H9 (cell line): ENCODE measurements around the gene RAB5IF. TPM values are rescaled to one million over a fixed set of nuclear protein-coding genes. Genes with fewer than 3 reads are reported as not detected.
A peak's percentile ranks its signal among the peaks of the same experiment; 100 is the strongest.

Source experiments
- DNase-seq: peaks from one replicate; pipeline ENCODE4 v3.0.0-alpha.2; 2017
- H2AFZ ChIP-seq: one replicate; pipeline ENCODE4 v1.6.1; 2013; ENCODE audit warnings: mild to moderate bottlenecking, low read length, control low read depth, moderate library complexity
- H2AK5ac ChIP-seq: 2 replicates; pipeline ENCODE4 v1.6.1; 2013; ENCODE audit warnings: low read length, control low read depth, mixed read lengths; ENCODE audit not compliant: insufficient read length
- H2BK120ac ChIP-seq: one replicate; pipeline ENCODE4 v1.6.1; 2013; ENCODE audit warnings: low read depth, mild to moderate bottlenecking, low read length, control low read depth, inconsistent platforms; ENCODE audit not compliant: poor library complexity, severe bottlenecking
- H2BK12ac ChIP-seq: 2 replicates; pipeline ENCODE4 v1.6.1; 2013; ENCODE audit warnings: low read length, control low read depth, mixed read lengths, low read depth; ENCODE audit not compliant: insufficient read length
- H2BK15ac ChIP-seq: 2 replicates; pipeline ENCODE4 v1.6.1; 2013; ENCODE audit warnings: low read depth, low read length, control low read depth
- H2BK20ac ChIP-seq: one replicate; pipeline ENCODE4 v1.6.1; 2013; ENCODE audit warnings: low read depth, mild to moderate bottlenecking, low read length, control low read depth, inconsistent platforms; ENCODE audit not compliant: poor library complexity, severe bottlenecking
- H2BK5ac ChIP-seq: 2 replicates; pipeline ENCODE4 v1.6.1; 2013; ENCODE audit warnings: low read length, control low read depth, mixed read lengths; ENCODE audit not compliant: insufficient read length
- H3K14ac ChIP-seq: 2 replicates; pipeline ENCODE4 v1.6.1; 2013; ENCODE audit warnings: low read length, control low read depth; ENCODE audit not compliant: insufficient read depth
- H3K18ac ChIP-seq: 2 replicates; pipeline ENCODE4 v1.6.1; 2013; ENCODE audit warnings: low read depth, mild to moderate bottlenecking, mixed read lengths, low read length, control low read depth; ENCODE audit not compliant: insufficient read length
- H3K23ac ChIP-seq: 2 replicates; pipeline ENCODE4 v1.6.1; 2013; ENCODE audit warnings: low read length, control low read depth, mixed read lengths, low read depth; ENCODE audit not compliant: insufficient read length
- H3K23me2 ChIP-seq: 2 replicates; pipeline ENCODE4 v1.6.1; 2013; ENCODE audit warnings: low read depth, mild to moderate bottlenecking, mixed read lengths, low read length, control low read depth; ENCODE audit not compliant: insufficient read length, poor library complexity, severe bottlenecking
- H3K27ac ChIP-seq: 2 replicates; pipeline ENCODE4 v1.5.1; 2013; ENCODE audit warnings: low read length, control low read depth, mixed read lengths, low read depth; ENCODE audit not compliant: insufficient read length
- H3K27me3 ChIP-seq: 2 replicates; pipeline ENCODE4 v1.6.1; 2013; ENCODE audit warnings: low read length, control low read depth, inconsistent platforms; ENCODE audit not compliant: insufficient read depth
- H3K4ac ChIP-seq: 2 replicates; pipeline ENCODE4 v1.6.1; 2013; ENCODE audit warnings: low read depth, mild to moderate bottlenecking, control low read depth, inconsistent platforms, low read length, moderate library complexity
- H3K4me1 ChIP-seq: 2 replicates; pipeline ENCODE4 v1.6.1; 2013; ENCODE audit warnings: low read length, control low read depth, inconsistent platforms; ENCODE audit not compliant: insufficient read depth
- H3K4me2 ChIP-seq: 2 replicates; pipeline ENCODE4 v1.6.1; 2013; ENCODE audit warnings: low read length, control low read depth, mixed read lengths; ENCODE audit not compliant: insufficient read length, insufficient read depth
- H3K56ac ChIP-seq: 2 replicates; pipeline ENCODE4 v1.6.1; 2013; ENCODE audit warnings: low read depth, mild to moderate bottlenecking, mixed read lengths, low read length, control low read depth; ENCODE audit not compliant: insufficient read length
- H3K79me1 ChIP-seq: 2 replicates; pipeline ENCODE4 v1.6.1; 2013; ENCODE audit warnings: low read depth, mild to moderate bottlenecking, moderate library complexity, low read length, control low read depth, inconsistent platforms; ENCODE audit not compliant: insufficient read depth, poor library complexity, severe bottlenecking
- H3K79me2 ChIP-seq: 2 replicates; pipeline ENCODE4 v1.6.1; 2013; ENCODE audit warnings: low read length, control low read depth, inconsistent platforms; ENCODE audit not compliant: insufficient read depth
- H3K9ac ChIP-seq: 2 replicates; pipeline ENCODE4 v1.6.1; 2013; ENCODE audit warnings: low read length, control low read depth, mixed read lengths; ENCODE audit not compliant: insufficient read length; ENCODE audit errors: extremely low read depth
- H3K9me3 ChIP-seq: one replicate; pipeline ENCODE4 v1.6.1; 2013; ENCODE audit warnings: low read depth, low read length, inconsistent platforms; ENCODE audit not compliant: control insufficient read depth
- H3T11ph ChIP-seq: one replicate; pipeline ENCODE4 v1.6.1; 2013; ENCODE audit warnings: mild to moderate bottlenecking, low read length, control low read depth, inconsistent platforms
- H4K20me1 ChIP-seq: one replicate; pipeline ENCODE4 v1.6.1; 2013; ENCODE audit not compliant: control insufficient read depth, insufficient read length, insufficient read depth
- H4K5ac ChIP-seq: 2 replicates; pipeline ENCODE4 v1.6.1; 2013; ENCODE audit warnings: low read depth, mild to moderate bottlenecking, mixed read lengths, low read length, control low read depth; ENCODE audit not compliant: insufficient read length
- H4K8ac ChIP-seq: replicated peaks from 2 replicates; pipeline ENCODE4 v1.6.1; 2013; ENCODE audit warnings: low read length, control low read depth, mixed read lengths, low read depth; ENCODE audit not compliant: insufficient read length
- H4K91ac ChIP-seq: 2 replicates; pipeline ENCODE4 v1.6.1; 2013; ENCODE audit warnings: low read depth, mild to moderate bottlenecking, moderate library complexity, mixed read lengths, low read length, control low read depth; ENCODE audit not compliant: insufficient read length
- H3K27ac Mint-ChIP-seq, 3 experiments: 2 replicates in 2 of 3; 3 replicates in 1 of 3; pipeline ENCODE4 v1.8.0; 2020 to 2021; ENCODE audit warnings: mixed read lengths in 3 of 3, mild to moderate bottlenecking in 1 of 3, moderate library complexity in 1 of 3
- H3K27me3 Mint-ChIP-seq: 2 replicates; pipeline ENCODE4 v1.8.0; 2021; ENCODE audit warnings: low read depth, mild to moderate bottlenecking, moderate library complexity, mixed read lengths
- H3K36me3 Mint-ChIP-seq, 3 experiments: 2 replicates in 2 of 3; 3 replicates in 1 of 3; pipeline ENCODE4 v1.8.0; 2020 to 2021; ENCODE audit warnings: low read depth in 3 of 3, mixed read lengths in 3 of 3; ENCODE audit not compliant: insufficient read depth in 1 of 3
- H3K4me1 Mint-ChIP-seq, 2 experiments: 2 replicates each; pipeline ENCODE4 v1.8.0; 2020; ENCODE audit warnings: mixed read lengths in 2 of 2
- H3K4me3 Mint-ChIP-seq, 2 experiments: 2 replicates in 1 of 2; 3 replicates in 1 of 2; pipeline ENCODE4 v1.8.0; 2020 to 2021; ENCODE audit warnings: mild to moderate bottlenecking in 2 of 2, mixed read lengths in 2 of 2, moderate library complexity in 1 of 2
- H3K9me3 Mint-ChIP-seq, 2 experiments: 2 replicates in 1 of 2; 3 replicates in 1 of 2; pipeline ENCODE4 v1.8.0; 2020; ENCODE audit warnings: mild to moderate bottlenecking in 2 of 2, mixed read lengths in 2 of 2, moderate library complexity in 1 of 2
- CTCF ChIP-seq: fragments of 200-600 bp; sonication (generic); conservative IDR thresholded peaks from 3 replicates; pipeline ENCODE4 v1.8.0; 2021; ENCODE audit warnings: antibody characterized with exemption, mild to moderate bottlenecking
- WGBS: extraction: QIAGEN DNeasy Blood & Tissue Kit; methylation state at CpG from one replicate; pipeline ENCODE4 v1.1.7; 2013; ENCODE audit warnings: missing lambda C conversion rate, low lambda C conversion rate, mixed read lengths; ENCODE audit not compliant: insufficient read length; ENCODE audit errors: extremely low coverage; 5-methylcytosine and 5-hydroxymethylcytosine counted together
- total RNA-seq: library from RNA; stranded (reverse); gene quantifications from 2 replicates; pipeline ENCODE4 v1.2.1, GENCODE V29; 2021

The RAB5IF gene
- total RNA-seq, 1 experiment from 2014 or later, result 96.5 TPM

DNA sequence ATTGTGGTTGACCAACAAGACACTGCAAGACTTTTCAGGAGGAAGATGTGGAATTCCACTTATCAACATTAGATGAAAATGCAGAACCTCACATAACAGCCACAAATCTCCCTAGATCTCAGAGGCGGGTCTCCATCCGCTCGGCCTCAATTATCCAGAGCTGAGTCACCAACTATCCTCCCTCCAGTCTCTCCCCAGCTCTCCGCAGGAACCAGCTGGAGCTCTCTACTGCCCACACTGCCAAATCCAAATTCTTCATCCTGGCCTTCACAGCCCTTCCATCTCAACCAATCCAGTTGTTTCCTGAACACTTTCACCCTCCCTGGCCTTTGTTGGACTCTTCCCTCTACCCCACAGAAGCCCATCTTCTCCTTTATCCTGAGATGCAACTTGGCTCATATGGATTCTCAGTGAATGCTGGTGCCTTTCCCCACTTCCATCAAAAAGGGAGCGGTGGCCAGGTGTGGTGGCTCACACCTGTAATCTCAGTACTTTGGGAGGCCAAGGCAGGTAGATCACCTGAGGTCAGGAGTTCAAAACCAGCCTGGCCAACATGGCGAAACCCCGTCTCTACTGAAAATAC lies 35.6 kb upstream of the RAB5IF start:
- Histone ChIP-seq H4K5ac (no peak overlapping the region), H3K9ac (no peak overlapping the region), H3K56ac (no peak overlapping the region), H3K4me2 (no peak overlapping the region), H3K4me1 (peaks cover 8% of the 10 kb centered on the region), H3K23me2 (peaks cover 28% of the 10 kb centered on the region), H2AFZ (no peak overlapping the region), H2BK12ac (no peak overlapping the region), H3K4ac (no peak overlapping the region), H3K9me3 (no peaks in the 10 kb centered on the region), H4K91ac (no peak overlapping the region), H3K18ac (no peak overlapping the region), H2BK20ac (no peak overlapping the region), H2BK5ac (no peak overlapping the region), H3K79me1 (no peaks in the 10 kb centered on the region), H3K23ac (no peak overlapping the region), H3K79me2 (no peaks in the 10 kb centered on the region; the same call in 1 of the 2 replicates), H2AK5ac (no peak overlapping the region), H3K27ac (no peak overlapping the region), H4K20me1 (no peaks in the 10 kb centered on the region), H2BK15ac (no peak overlapping the region), H4K8ac (no peak overlapping the region), H3K27me3 (no peaks in the 10 kb centered on the region), H3T11ph (no peak overlapping the region), H2BK120ac (no peak overlapping the region), H3K14ac (no peak overlapping the region)
- Mint-ChIP-seq H3K27ac (peak overlapping the region; percentile 27 to 75 (median 56); a peak in 3 of 7 replicates), H3K27me3 (no peaks in the 10 kb centered on the region), H3K9me3 (peaks cover 4 to 5% of the 10 kb centered on the region in 2 experiments), H3K4me1 (peaks cover 40 to 42% of the 10 kb centered on the region in 2 experiments), H3K36me3 (peaks cover 8 to 18% (median 13%) of the 10 kb centered on the region in 3 experiments), H3K4me3 (peak overlapping the region in 1 of 2 experiments; percentile 3; a peak in 4 of 5 replicates)
- DNase-seq, result peak; percentile 44
- TF ChIP-seq CTCF, result no peak
- no CpG with 5 or more reads among the region's 7 CpGs for WGBS
